Heart left ventricle (tissue), 13 donors: ENCODE data around the gene STMND1.

Source experiments
- POLR2A ChIP-seq, 2 donors: fragments of 450-650 bp; IDR thresholded peaks; one replicate each; pipeline ENCODE4 v1.6.1; 2017; ENCODE audit warnings: antibody characterized with exemption in 2 of 2, mild to moderate bottlenecking in 2 of 2, moderate library complexity in 2 of 2
- TF ChIP-seq, protein P1 (sequence below), 12 donors: fragments of 200-600 bp; sonication (generic) in 4 of 12; IDR thresholded peaks; one replicate each; pipeline versions ENCODE4 v1.5.0 to v1.8.0; 2018 to 2022; ENCODE audit warnings: antibody characterized with exemption in 12 of 12, mild to moderate bottlenecking in 5 of 12
- donor health status: ischemic (EF 13 %, LVEDD 7.1; RV severe dilation, severe dysfunction).
- donor health status: DM: no; HTN: yes; CAD: no.
- donor health status: DM: no; HTN: no; CAD: no.
- donor health status: ischemic (EF 25% LVEDD 6.9; RV normal size, moderate dysfunction).
- donor health status: ischemic (EF 25% LVEDD 5.7; RV mildly dilated, moderate dysfunction).
- donor health status: ischemic (EF 35%, LVEDD 5.7; RV mildly dilated, moderate dysfunction).
- donor health status: nonischemic (EF 11% LVEDD 7.7; RV severe dilation, severe dysfunction).
- donor health status: DM: yes; HTN: yes; CAD: no.
- donor health status: PGD.
- donor health status: ischemic (EF 29% LVEDD 5.4; RV normal size, mild dysfunction).
- donor health status: nonischemic (EF 23%, LVEDD 6.1; RV moderate dilation, normal function).

DNA sequence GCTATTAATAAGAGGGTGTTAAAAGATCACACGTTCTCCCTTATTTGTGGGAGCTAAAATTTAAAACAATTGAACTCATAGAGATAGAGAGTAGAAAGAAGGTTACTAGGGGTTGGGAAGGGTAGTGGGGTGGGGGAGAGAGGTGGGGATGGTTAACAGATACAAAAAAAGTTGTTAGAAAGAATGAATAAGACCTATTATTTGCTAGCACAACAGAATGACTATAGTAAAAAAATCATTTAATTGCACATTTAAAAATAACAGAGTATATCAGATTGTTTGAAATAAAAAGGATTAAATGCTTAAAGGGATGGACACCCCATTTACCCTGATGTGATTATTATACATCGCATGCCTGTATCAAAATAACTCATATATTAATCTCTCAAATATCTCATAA, 43.3 kb upstream of the STMND1 start:
- TF ChIP-seq, protein P1, sequence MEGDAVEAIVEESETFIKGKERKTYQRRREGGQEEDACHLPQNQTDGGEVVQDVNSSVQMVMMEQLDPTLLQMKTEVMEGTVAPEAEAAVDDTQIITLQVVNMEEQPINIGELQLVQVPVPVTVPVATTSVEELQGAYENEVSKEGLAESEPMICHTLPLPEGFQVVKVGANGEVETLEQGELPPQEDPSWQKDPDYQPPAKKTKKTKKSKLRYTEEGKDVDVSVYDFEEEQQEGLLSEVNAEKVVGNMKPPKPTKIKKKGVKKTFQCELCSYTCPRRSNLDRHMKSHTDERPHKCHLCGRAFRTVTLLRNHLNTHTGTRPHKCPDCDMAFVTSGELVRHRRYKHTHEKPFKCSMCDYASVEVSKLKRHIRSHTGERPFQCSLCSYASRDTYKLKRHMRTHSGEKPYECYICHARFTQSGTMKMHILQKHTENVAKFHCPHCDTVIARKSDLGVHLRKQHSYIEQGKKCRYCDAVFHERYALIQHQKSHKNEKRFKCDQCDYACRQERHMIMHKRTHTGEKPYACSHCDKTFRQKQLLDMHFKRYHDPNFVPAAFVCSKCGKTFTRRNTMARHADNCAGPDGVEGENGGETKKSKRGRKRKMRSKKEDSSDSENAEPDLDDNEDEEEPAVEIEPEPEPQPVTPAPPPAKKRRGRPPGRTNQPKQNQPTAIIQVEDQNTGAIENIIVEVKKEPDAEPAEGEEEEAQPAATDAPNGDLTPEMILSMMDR (IDR thresholded peaks at IDR 0.05) = no peak
- no peak for TF ChIP-seq POLR2A (IDR thresholded peaks at IDR 0.05)
